ENCODE data around the gene NEDD4L. TPM values are rescaled to one million over a fixed set of nuclear protein-coding genes. Genes with fewer than 3 reads are reported as not detected.

The NEDD4L gene
- total RNA-seq, 1 donor from 2014 or later = 5.1 TPM

DNA sequence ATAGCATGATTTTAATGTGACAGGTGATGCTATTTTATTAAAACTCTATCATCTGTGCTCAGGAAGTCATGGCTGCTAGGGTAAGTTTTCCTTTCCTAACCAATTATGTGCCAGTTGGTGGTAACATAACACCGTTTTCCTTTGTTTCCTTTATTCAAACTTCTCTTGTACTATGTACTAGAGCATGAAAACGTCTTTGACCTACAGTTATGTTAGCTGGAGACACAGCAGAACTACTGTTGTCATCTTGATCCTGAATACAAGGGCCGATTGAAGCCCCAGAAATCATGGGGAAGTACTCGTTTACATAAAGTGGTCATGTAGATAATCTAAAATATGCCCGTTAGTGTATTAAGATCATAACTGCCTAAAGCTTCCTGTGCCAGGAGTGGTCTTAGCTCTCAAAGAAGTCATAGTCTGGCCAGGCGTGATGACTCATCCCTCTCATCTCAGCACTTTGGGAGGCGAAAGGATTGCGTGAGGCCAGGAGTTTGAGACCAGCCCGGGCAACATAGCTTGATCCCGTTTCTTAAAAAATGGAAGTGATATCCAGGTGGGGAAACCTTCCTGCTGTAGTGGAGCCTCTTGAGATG, 20.5 kb downstream of the NEDD4L start:
- Mint-ChIP-seq H3K9me3 (no peaks in the 10 kb centered on the region), H3K4me1 (ENCODE audit: low read depth) (no peaks in the 10 kb centered on the region), H3K27me3 (ENCODE audit: low read depth) (peaks cover 4% of the 10 kb centered on the region), H3K27ac (no peak overlapping the region), H3K36me3 (ENCODE audit: low read depth) (no peaks in the 10 kb centered on the region), H3K4me3 (ENCODE audit: low read depth) (no peak overlapping the region)
- DNase-seq (ENCODE audit: low spot score) = no peak
- intact Hi-C loops (cut with micrococcal nuclease) = no loop called here

DNA sequence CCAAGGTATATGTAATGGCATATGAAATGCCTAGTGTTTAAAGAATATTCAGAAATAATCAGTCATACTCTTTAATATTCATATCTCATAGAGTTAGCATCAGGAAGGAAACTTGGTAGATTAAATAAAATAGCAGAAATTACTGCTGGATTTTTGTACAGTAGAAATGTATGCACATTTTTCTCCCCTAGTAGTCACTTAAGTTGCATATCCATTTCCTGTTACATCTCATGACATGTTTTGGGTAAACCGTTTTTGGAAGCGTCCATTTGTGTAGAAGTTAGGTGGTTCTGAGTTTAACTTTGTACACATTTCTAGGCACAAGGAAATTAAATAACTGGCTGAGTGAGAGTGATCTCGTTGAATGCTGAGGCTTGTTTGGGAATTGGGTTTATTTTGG, 21.9 kb downstream of the NEDD4L start:
- Mint-ChIP-seq H3K4me1 (ENCODE audit: low read depth) (no peaks in the 10 kb centered on the region), H3K9me3 (no peaks in the 10 kb centered on the region), H3K36me3 (ENCODE audit: low read depth) (no peaks in the 10 kb centered on the region), H3K27me3 (ENCODE audit: low read depth) (peaks cover 5% of the 10 kb centered on the region), H3K27ac (no peak overlapping the region), H3K4me3 (ENCODE audit: low read depth) (no peak overlapping the region)
- DNase-seq (ENCODE audit: low spot score) = no peak
- intact Hi-C loops (cut with micrococcal nuclease) = no loop called here

GRCh38 chr18:58067601-58068000, 23.6 kb downstream of the NEDD4L start:
- no peaks in the 10 kb centered on the region for H3K9me3 Mint-ChIP-seq
- H3K4me3 Mint-ChIP-seq (ENCODE audit: low read depth) = no peak overlapping the region
- H3K36me3 Mint-ChIP-seq (ENCODE audit: low read depth) = no peaks in the 10 kb centered on the region
- DNase-seq (ENCODE audit: low spot score) = no peak
- peaks cover 10% of the 10 kb centered on the region for H3K27me3 Mint-ChIP-seq (ENCODE audit: low read depth)
- intact Hi-C loops (cut with micrococcal nuclease) = no loop called here
- H3K4me1 Mint-ChIP-seq (ENCODE audit: low read depth) = no peaks in the 10 kb centered on the region
- H3K27ac Mint-ChIP-seq = no peak overlapping the region

DNA sequence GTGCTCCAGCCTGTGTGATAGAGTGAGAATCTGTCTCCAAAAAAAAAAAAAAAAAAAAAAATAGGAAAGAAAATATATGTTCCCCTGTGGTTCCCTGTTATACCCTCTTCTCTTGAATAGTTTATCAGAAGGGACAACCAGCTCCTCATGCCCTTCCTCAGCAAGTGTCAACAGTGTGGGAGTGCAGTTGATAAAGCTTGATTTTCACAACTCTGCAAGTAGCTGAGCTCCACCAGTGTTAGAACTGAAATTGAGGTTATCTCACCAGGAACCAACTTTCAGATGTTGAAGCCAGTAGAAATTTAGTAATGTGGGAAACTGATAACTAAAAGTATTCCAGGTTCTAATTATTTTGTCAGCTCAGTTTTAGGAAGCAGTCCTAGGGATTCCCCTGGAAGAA, 25.1 kb downstream of the NEDD4L start:
- intact Hi-C loops (cut with micrococcal nuclease) = no loop called here
- no peaks in the 10 kb centered on the region for H3K9me3 Mint-ChIP-seq
- no peak overlapping the region for H3K27ac Mint-ChIP-seq
- no peak overlapping the region for H3K4me3 Mint-ChIP-seq (ENCODE audit: low read depth)
- DNase-seq (ENCODE audit: low spot score) = no peak
- no peaks in the 10 kb centered on the region for H3K4me1 Mint-ChIP-seq (ENCODE audit: low read depth)
- H3K27me3 Mint-ChIP-seq (ENCODE audit: low read depth) = peaks cover 10% of the 10 kb centered on the region
- H3K36me3 Mint-ChIP-seq (ENCODE audit: low read depth) = no peaks in the 10 kb centered on the region

- no peak overlapping the region for H3K27ac Mint-ChIP-seq
- intact Hi-C loops (cut with micrococcal nuclease) = no loop called here
- DNase-seq (ENCODE audit: low spot score) = no peak
- H3K36me3 Mint-ChIP-seq (ENCODE audit: low read depth) = no peaks in the 10 kb centered on the region
- H3K27me3 Mint-ChIP-seq (ENCODE audit: low read depth) = peaks cover 10% of the 10 kb centered on the region
- H3K4me1 Mint-ChIP-seq (ENCODE audit: low read depth) = no peaks in the 10 kb centered on the region
- no peak overlapping the region for H3K4me3 Mint-ChIP-seq (ENCODE audit: low read depth)
- no peaks in the 10 kb centered on the region for H3K9me3 Mint-ChIP-seq
These were observed 25.8 kb downstream of the NEDD4L start for GRCh38 chr18:58069721-58070292.

DNA sequence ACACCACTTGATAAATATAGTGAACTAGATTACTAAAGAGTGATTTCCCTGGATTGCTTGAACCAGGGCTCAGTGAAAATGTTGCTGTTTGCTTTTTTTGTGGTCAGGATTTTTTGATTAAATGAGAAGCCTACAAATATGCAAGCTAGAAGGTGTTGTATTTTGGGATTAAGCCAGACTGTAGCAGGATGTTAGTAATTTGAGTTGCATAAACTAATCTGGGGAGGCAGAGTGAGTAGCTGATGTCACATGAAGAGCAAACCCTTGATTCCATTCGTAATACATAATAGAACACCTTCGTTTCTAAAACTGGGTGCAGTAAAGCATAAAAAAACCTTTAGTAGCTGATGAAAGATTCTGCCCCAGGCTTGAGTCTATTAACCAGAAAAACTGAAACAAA, 32.0 kb downstream of the NEDD4L start:
- no peak overlapping the region for H3K4me3 Mint-ChIP-seq (ENCODE audit: low read depth)
- H3K36me3 Mint-ChIP-seq (ENCODE audit: low read depth) = no peaks in the 10 kb centered on the region
- H3K4me1 Mint-ChIP-seq (ENCODE audit: low read depth) = no peaks in the 10 kb centered on the region
- DNase-seq (ENCODE audit: low spot score) = no peak
- no peaks in the 10 kb centered on the region for H3K9me3 Mint-ChIP-seq
- intact Hi-C loops (cut with micrococcal nuclease) = no loop called here
- peaks cover 8% of the 10 kb centered on the region for H3K27me3 Mint-ChIP-seq (ENCODE audit: low read depth)
- no peak overlapping the region for H3K27ac Mint-ChIP-seq

DNA sequence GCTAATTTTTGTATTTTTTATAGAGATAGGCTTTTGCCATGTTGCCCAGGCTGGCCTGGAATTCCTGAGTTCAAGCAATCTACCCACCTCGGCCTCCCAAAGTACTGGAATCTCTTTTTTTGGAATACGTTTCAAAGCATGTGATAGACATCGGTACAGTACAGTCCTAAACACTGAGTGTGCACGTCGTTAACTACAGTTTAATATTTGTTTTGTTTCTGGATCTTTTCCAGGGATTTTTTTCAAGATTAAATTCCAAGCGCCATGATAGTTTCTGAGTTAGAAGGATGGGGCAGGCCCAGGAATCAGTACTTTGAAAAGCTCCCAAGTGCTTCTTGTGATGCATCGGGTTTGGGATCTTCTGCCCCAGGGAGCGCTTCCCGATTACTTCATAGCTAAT, 33.3 kb downstream of the NEDD4L start:
- Mint-ChIP-seq H3K9me3 (no peaks in the 10 kb centered on the region), H3K36me3 (ENCODE audit: low read depth) (no peaks in the 10 kb centered on the region), H3K27me3 (ENCODE audit: low read depth) (peaks cover 5% of the 10 kb centered on the region), H3K27ac (no peak overlapping the region), H3K4me1 (ENCODE audit: low read depth) (no peaks in the 10 kb centered on the region), H3K4me3 (ENCODE audit: low read depth) (no peak overlapping the region)
- intact Hi-C loops (cut with micrococcal nuclease) = no loop called here
- no peak for DNase-seq (ENCODE audit: low spot score)

- H3K36me3 Mint-ChIP-seq (ENCODE audit: low read depth) = no peaks in the 10 kb centered on the region
- peaks cover 5% of the 10 kb centered on the region for H3K27me3 Mint-ChIP-seq (ENCODE audit: low read depth)
- H3K4me1 Mint-ChIP-seq (ENCODE audit: low read depth) = no peaks in the 10 kb centered on the region
- no peaks in the 10 kb centered on the region for H3K9me3 Mint-ChIP-seq
- DNase-seq (ENCODE audit: low spot score) = no peak
- no peak overlapping the region for H3K27ac Mint-ChIP-seq
- no peak overlapping the region for H3K4me3 Mint-ChIP-seq (ENCODE audit: low read depth)
- intact Hi-C loops (cut with micrococcal nuclease) = no loop called here
These were observed 35.0 kb downstream of the NEDD4L start for GRCh38 chr18:58078889-58079573.

- DNase-seq (ENCODE audit: low spot score) = no peak
These were observed 36.4 kb downstream of the NEDD4L start for GRCh38 chr18:58080451-58080850.

DNA sequence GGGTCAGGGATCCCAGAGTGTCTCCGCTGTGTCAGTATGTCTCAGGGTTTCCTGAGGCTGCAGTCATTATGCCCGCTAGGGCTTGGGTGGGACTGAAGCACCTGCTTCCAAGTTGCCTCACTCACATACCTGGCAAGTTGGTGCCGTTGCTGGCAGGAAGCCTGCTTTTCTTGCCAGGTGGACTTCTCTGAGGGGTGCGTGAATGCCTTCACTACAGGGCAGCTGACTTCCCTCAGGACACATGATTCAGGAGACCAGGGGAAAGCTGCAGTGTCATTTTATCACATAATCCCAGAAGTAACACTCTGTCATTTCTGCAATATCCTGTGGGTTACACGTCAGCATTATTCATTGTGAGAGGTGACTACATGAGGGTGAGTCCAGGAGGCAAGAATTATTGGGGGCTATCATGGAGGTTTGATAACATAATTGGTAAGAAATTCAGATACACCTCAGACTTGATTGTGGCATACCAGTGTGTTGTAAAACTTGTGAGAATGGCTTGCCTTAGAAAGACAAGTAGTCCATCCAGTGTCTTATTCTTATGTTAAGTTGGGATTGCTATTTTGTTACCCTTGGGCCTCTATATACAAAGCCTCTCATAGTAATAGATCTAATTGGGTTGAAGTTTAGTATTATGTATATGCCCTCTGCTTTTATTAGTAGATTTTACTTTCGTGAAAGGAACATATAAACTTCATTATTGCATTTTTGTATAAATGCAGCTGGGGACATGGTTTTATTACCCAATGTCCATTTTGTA, 44.1 kb downstream of the NEDD4L start:
- Mint-ChIP-seq H3K27ac (no peak overlapping the region), H3K36me3 (ENCODE audit: low read depth) (no peaks in the 10 kb centered on the region), H3K4me1 (ENCODE audit: low read depth) (no peaks in the 10 kb centered on the region), H3K4me3 (ENCODE audit: low read depth) (no peak overlapping the region), H3K9me3 (no peaks in the 10 kb centered on the region), H3K27me3 (ENCODE audit: low read depth) (no peaks in the 10 kb centered on the region)
- no peak for DNase-seq (ENCODE audit: low spot score)
- intact Hi-C loops (cut with micrococcal nuclease) = no loop called here

More at GRCh38 chr18:58080451-58080850, 36.4 kb downstream of the NEDD4L start:
- Mint-ChIP-seq H3K36me3 (ENCODE audit: low read depth) (no peaks in the 10 kb centered on the region), H3K27me3 (ENCODE audit: low read depth) (peaks cover 5% of the 10 kb centered on the region), H3K9me3 (no peaks in the 10 kb centered on the region), H3K4me3 (ENCODE audit: low read depth) (no peak overlapping the region), H3K4me1 (ENCODE audit: low read depth) (no peaks in the 10 kb centered on the region), H3K27ac (no peak overlapping the region)
- intact Hi-C loops (cut with micrococcal nuclease) = no loop called here

DNA sequence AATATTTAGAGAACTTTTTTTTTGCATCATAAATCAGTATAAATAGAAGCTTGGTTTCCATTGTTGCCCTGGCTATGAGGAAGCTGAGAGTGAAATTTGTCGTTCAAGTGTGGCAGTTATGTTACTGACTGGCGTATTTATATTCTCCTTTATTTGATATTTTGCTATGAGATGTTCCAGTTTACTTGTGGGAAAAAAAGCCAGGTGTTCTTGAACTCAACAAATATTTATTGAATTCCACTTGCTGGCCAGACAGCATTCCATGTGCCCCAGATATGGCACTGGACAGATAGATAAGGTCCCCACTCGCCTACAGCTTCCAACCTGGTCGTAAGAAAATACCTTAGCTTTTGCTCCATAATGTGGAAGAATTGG, 44.7 kb downstream of the NEDD4L start:
- no peaks in the 10 kb centered on the region for H3K4me1 Mint-ChIP-seq (ENCODE audit: low read depth)
- H3K27ac Mint-ChIP-seq = no peak overlapping the region
- H3K36me3 Mint-ChIP-seq (ENCODE audit: low read depth) = no peaks in the 10 kb centered on the region
- H3K4me3 Mint-ChIP-seq (ENCODE audit: low read depth) = no peak overlapping the region
- H3K27me3 Mint-ChIP-seq (ENCODE audit: low read depth) = no peaks in the 10 kb centered on the region
- DNase-seq (ENCODE audit: low spot score) = no peak
- intact Hi-C loops (cut with micrococcal nuclease) = no loop called here
- no peaks in the 10 kb centered on the region for H3K9me3 Mint-ChIP-seq

- Mint-ChIP-seq H3K27me3 (ENCODE audit: low read depth) (no peaks in the 10 kb centered on the region), H3K4me3 (ENCODE audit: low read depth) (no peak overlapping the region), H3K4me1 (ENCODE audit: low read depth) (no peaks in the 10 kb centered on the region), H3K36me3 (ENCODE audit: low read depth) (no peaks in the 10 kb centered on the region), H3K27ac (no peak overlapping the region), H3K9me3 (no peaks in the 10 kb centered on the region)
- no peak for DNase-seq (ENCODE audit: low spot score)
- intact Hi-C loops (cut with micrococcal nuclease) = no loop called here
These were observed 47.1 kb downstream of the NEDD4L start for GRCh38 chr18:58091099-58091611.

DNA sequence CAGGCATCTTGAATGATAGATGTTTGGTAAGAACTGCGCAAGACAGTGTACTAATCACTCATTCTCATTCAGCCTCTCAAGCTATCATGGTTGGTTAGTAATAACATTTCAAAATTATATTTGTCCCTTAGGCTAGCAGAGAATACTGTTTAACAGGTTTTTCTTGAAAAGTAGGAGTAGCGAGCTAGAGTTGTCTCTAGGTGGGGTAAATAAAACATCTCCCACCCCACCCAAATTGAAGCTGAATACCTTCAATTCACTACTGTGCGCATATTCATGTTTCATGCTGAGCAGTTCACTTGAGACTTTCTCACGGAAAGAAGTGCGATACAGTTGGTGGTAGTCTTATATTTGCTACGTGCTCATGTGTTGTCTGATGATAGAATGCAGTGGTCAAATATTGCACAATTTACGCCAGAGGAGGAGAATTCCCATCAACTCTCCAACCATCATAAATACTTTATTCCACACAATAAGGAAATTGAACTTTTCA, 49.3 kb downstream of the NEDD4L start:
- H3K4me3 Mint-ChIP-seq (ENCODE audit: low read depth) = no peak overlapping the region
- no peaks in the 10 kb centered on the region for H3K36me3 Mint-ChIP-seq (ENCODE audit: low read depth)
- H3K4me1 Mint-ChIP-seq (ENCODE audit: low read depth) = no peaks in the 10 kb centered on the region
- H3K27ac Mint-ChIP-seq = no peak overlapping the region
- intact Hi-C loops (cut with micrococcal nuclease) = no loop called here
- no peak for DNase-seq (ENCODE audit: low spot score)
- no peaks in the 10 kb centered on the region for H3K9me3 Mint-ChIP-seq
- H3K27me3 Mint-ChIP-seq (ENCODE audit: low read depth) = no peaks in the 10 kb centered on the region

Measured in activated T-helper 2 cell treated with anti-CD3 and anti-CD28 coated beads, Interferon-gamma antibody, Interleukin-2, Interleukin-4, amounts not matched to agents 10 μg/mL and 5 μg/mL and 100 μg/mL, durations not matched to agents 14 hours and 24 hours and 36 hours (primary cell).